Testis (tissue), 2 donors: ENCODE measurements around the gene KDSR.

Experiments used
- POLR2A ChIP-seq: fragments of 450-650 bp; IDR thresholded peaks from one replicate; pipeline ENCODE4 v1.6.1; 2017; ENCODE audit warnings: antibody characterized with exemption, mild to moderate bottlenecking, moderate library complexity
- TF ChIP-seq, protein P1 (sequence below), 3 experiments: fragments of 450-650 bp in 2 of 3; fragments of 200-600 bp in 1 of 3; sonication (generic) in 1 of 3; IDR thresholded peaks; one replicate each; pipeline ENCODE4 v1.5.1; 2016 to 2019; ENCODE audit warnings: antibody characterized with exemption in 3 of 3, mild to moderate bottlenecking in 2 of 3, moderate library complexity in 1 of 3

GRCh38 chr18:63336366-63337099, 30.5 kb downstream of the KDSR start:
- TF ChIP-seq, protein P1, sequence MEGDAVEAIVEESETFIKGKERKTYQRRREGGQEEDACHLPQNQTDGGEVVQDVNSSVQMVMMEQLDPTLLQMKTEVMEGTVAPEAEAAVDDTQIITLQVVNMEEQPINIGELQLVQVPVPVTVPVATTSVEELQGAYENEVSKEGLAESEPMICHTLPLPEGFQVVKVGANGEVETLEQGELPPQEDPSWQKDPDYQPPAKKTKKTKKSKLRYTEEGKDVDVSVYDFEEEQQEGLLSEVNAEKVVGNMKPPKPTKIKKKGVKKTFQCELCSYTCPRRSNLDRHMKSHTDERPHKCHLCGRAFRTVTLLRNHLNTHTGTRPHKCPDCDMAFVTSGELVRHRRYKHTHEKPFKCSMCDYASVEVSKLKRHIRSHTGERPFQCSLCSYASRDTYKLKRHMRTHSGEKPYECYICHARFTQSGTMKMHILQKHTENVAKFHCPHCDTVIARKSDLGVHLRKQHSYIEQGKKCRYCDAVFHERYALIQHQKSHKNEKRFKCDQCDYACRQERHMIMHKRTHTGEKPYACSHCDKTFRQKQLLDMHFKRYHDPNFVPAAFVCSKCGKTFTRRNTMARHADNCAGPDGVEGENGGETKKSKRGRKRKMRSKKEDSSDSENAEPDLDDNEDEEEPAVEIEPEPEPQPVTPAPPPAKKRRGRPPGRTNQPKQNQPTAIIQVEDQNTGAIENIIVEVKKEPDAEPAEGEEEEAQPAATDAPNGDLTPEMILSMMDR (IDR thresholded peaks at IDR 0.05): no peak
- no peak for TF ChIP-seq POLR2A
